Sigmoid colon (tissue), 4 donors: ENCODE results near the gene ACOX3.

Experiments
- POLR2AphosphoS5 ChIP-seq, 4 donors: sonication (generic); formaldehyde crosslinking; IDR thresholded peaks; one replicate each; pipeline ENCODE4 v1.6.1; 2017; ENCODE audit warnings: antibody characterized with exemption in 4 of 4
- TF ChIP-seq, protein P1 (sequence below), 4 experiments: fragments of 450-650 bp in 3 of 4; fragments of 200-600 bp in 1 of 4; IDR thresholded peaks; one replicate each; pipeline ENCODE4 v1.5.1; 2016 to 2019; ENCODE audit warnings: antibody characterized with exemption in 4 of 4, mild to moderate bottlenecking in 3 of 4, moderate library complexity in 2 of 4

DNA sequence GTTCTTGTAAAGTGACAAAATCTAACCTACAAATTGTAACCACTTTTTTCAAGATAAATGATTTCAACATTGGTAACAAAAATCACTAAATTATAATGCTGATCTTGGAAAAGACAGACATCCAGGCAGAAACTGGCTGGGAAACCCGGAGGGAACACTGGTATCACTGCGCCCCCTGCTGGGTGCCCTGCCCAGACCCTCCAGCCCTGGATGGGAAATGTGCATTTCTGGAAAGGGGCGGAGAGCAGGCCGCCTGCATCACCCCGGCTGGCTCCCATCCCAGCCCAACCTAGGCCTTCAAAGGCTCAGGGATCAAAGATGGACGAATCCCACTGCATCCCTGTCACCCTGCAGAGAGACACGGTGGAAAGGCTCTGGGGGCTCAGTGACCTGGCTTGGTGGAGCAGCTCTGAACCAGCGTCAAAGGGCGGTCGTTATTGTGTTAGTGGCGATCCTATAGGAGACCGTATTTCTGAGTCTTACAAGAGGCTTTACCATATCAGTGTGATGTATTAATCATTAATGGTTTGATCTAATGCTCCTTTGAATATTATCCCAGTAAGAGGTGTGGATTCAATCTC is 37.3 kb downstream of the ACOX3 start:
- TF ChIP-seq, protein P1, sequence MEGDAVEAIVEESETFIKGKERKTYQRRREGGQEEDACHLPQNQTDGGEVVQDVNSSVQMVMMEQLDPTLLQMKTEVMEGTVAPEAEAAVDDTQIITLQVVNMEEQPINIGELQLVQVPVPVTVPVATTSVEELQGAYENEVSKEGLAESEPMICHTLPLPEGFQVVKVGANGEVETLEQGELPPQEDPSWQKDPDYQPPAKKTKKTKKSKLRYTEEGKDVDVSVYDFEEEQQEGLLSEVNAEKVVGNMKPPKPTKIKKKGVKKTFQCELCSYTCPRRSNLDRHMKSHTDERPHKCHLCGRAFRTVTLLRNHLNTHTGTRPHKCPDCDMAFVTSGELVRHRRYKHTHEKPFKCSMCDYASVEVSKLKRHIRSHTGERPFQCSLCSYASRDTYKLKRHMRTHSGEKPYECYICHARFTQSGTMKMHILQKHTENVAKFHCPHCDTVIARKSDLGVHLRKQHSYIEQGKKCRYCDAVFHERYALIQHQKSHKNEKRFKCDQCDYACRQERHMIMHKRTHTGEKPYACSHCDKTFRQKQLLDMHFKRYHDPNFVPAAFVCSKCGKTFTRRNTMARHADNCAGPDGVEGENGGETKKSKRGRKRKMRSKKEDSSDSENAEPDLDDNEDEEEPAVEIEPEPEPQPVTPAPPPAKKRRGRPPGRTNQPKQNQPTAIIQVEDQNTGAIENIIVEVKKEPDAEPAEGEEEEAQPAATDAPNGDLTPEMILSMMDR (IDR thresholded peaks at IDR 0.05) = peak; percentile 83 to 97 (median 88)
- TF ChIP-seq POLR2AphosphoS5 (IDR thresholded peaks at IDR 0.05) = peak in 3 of 4 donors; percentile 43 to 63 (median 44)
